GM19395 (cell line): ENCODE data around the gene CA11.
"Not testable (repeated sequence)": the region's sequence is repeated elsewhere in the genome, so short reads cannot be mapped to it uniquely, and the experiment has no call there.

Experiments
- ATAC-seq: cut with Tn5 transposase; IDR thresholded peaks from one replicate; pipeline ENCODE4 v1.9.1; 2021; ENCODE audit warnings: mild to moderate bottlenecking, moderate library complexity; ENCODE audit not compliant: unreplicated experiment

CA11 gene

GRCh38 chr19:48644839-48645619 lies 958 bp downstream of the CA11 start:
- ATAC-seq = peak; percentile 55

GRCh38 chr19:48644355-48644754 lies 1.6 kb downstream of the CA11 start:
- no peak for ATAC-seq

- ATAC-seq = no peak
Observed at GRCh38 chr19:48642862-48643261, 3.1 kb downstream of the CA11 start.

DNA sequence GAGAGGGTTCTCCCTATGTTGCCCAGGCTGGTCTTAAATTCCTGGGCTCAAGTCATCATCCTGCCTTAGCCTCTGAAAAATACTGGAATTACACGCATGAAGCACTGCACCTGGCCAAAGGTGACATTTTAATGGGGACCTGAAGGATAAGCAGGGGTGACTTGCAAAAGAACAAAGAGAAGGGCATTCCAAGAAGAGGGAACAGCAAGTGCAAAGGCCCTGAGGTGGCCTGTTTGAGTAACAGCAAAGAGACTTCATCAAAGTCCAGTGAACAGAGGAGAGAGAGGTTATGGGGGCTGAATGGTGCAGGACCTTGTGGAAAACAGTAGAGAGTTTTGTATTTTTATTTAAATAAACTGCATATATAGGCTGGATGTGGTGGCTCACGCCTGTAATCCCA lies 4.1 kb downstream of the CA11 start:
- ATAC-seq = no peak

- ATAC-seq = no peak
Observed at GRCh38 chr19:48639483-48640375, 6.3 kb downstream of the CA11 start.

GRCh38 chr19:48638831-48639381 lies 7.1 kb downstream of the CA11 start:
- no peak for ATAC-seq

DNA sequence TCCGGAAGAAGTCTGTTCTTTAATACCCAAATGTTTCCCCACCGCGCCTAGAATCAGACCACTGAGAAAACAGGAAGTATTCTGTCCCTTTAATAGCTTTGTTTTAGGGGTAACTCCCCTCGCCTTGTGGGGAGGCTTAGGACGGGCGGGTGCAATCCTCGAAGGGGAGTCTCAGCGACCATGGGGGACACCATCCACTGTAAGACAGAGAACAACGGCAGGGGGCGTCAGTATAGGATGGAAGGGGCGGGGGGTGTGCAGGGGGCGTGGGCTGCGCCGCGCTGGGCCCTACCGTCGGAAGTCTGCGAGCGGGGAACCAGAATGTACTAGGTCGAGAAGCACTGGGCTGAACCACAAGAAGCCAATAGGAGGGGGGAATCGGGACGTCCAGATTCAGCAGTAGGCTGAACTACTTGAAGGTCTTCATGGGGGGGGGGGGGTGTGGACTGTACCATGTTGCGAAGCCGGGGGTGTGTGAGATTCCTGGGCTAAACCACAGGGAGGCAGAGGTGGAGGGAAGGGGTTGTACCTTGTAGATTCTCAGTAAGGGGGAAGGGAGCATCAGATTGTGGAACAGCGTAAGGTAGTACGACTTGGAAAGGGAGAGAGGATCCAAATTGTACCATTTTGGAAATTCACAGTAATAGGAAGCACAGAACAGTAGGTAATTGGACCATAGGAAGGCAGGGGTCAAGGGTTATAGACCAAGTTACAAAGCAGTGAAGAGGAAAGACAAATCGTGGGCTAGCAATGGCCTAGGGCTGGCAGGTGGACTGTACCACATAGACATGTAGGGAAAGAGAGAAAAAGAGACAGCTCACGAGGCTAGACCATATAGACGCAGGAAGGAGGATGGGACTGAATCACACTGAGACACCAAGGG lies 7.8 kb downstream of the CA11 start:
- peak; percentile 18 for ATAC-seq

- peak; percentile 66 for ATAC-seq
Observed at GRCh38 chr19:48637449-48637947, 8.5 kb downstream of the CA11 start.

DNA sequence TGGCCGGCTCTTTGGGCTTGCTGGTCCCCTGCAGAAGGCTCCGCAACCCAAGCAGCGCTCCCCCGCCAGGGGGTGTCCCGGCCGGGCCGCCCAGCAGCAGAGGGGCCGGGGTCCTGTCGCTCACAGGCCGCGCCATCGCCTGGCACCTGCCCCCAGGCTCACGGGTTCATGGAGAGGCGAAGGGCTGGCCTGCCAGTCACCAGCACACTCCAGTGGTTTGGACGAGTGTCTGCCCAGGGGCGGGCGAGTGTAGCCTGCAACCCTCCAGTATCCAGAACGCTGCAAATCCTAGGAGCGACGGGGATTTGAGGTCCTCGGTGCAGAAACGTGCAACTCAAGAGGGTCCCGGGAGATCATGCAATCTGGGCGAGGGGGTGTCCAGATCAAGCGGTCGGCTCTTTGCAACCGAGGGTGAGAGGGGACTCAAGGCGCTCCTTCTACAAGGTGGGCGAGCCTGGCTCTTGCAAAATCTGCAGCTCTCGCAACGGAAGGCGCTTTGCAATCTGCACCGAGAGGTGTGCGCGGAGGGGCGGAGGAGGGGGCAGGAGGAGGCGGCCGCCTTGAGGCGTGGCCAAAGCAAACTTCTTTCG lies 9.0 kb downstream of the CA11 start, which contains the start of gene DBP:
Gene DBP, minus strand, starts transcription at position 521 of the 590 bp plus-strand sequence. Its CDS starts 385 bp downstream, at position 136.
- peak; percentile 2 for ATAC-seq

GRCh38 chr19:48635966-48636858 lies 9.8 kb downstream of the CA11 start:
- no peak for ATAC-seq

DNA sequence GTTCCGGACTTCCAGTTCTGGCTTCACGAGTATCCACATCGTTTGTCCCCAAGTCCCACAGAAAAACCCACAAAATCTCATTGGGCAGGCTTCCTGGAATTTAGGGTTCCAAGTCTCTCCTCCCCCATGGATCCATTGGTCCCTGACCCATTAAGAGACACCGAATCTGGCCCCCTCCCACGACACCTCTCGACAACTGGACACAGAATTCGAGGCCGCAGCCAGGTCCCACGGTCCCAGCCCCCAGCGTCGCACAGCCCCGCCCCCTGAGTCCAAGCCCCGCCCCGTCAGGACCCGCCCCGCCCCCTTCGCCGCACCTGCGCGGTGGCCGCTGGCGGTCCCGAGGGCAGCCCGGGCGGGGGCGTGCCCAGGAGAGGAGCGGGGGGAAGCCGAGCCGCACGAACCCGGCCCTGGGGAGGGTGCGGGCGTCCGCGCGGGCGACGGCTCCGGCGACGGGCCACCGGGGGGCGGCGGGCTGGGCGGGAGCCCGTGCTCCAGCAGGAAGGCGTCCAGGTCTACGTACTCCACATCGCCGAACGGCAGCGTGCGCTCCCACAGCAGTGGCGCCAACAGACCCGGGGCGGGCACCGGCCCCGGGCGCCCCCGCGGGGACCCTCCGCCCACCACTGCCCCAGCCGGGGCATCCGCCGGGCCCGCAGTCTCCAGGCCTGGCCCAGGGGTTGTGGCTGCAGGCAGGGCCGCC lies 10.6 kb downstream of the CA11 start:
- ATAC-seq = no peak

- ATAC-seq = no peak
Observed at GRCh38 chr19:48634424-48635262, 11.3 kb downstream of the CA11 start.

- no peak for ATAC-seq
Observed at GRCh38 chr19:48634036-48634342, 12.0 kb downstream of the CA11 start.

GRCh38 chr19:48633148-48634035 lies 12.6 kb downstream of the CA11 start:
- no peak for ATAC-seq

GRCh38 chr19:48632692-48633147 lies 13.3 kb downstream of the CA11 start:
- ATAC-seq = no peak

- ATAC-seq = not testable (repeated sequence)
Observed at GRCh38 chr19:48632286-48632685, 13.7 kb downstream of the CA11 start.

GRCh38 chr19:48631225-48631624 lies 14.8 kb downstream of the CA11 start:
- no peak for ATAC-seq
